Endothelial cell of umbilical vein (primary cell): ENCODE measurements around the gene SORCS2. TPM values are rescaled to one million over a fixed set of nuclear protein-coding genes. Genes with fewer than 3 reads are reported as not detected.

ENCODE experiments used
- BruUV-seq: library from RNA; stranded (reverse); fragments of 400-500 nt; replicated peaks from 2 replicates; lab custom pipeline; 2021; lab: Mats Ljungman, UMichigan
- CTCF ChIA-PET: fragments of 300-600, 350-600 bp; sonication (Branson Sonifier 250); formaldehyde crosslinking; loops from one replicate; lab custom pipeline; 2021; ENCODE audit warnings: antibody characterized with exemption, inconsistent platforms; lab: Charles Lee
- POLR2A ChIA-PET: fragments of 300-600, 350-600 bp; sonication (Branson Sonifier 250); formaldehyde crosslinking; loops from one replicate; lab custom pipeline; 2021; ENCODE audit warnings: antibody characterized with exemption, inconsistent platforms; lab: Charles Lee
- DNase-seq: peaks from one replicate; pipeline ENCODE4 v3.0.0-alpha.2; 2011; ENCODE audit warnings: low read depth, low spot score
- FAIRE-seq: peaks from 2 replicates; lab custom pipeline; 2011; peaks lifted over from hg19 to GRCh38; lab: Jason Lieb, UNC
- H2AFZ ChIP-seq: 2 replicates; pipeline ENCODE4 v1.6.0; 2012; ENCODE audit warnings: low read depth, low read length, control low read depth, inconsistent platforms
- H3K27ac ChIP-seq: 2 replicates; pipeline ENCODE4 v1.5.1; 2011; ENCODE audit warnings: low read depth, mild to moderate bottlenecking, control low read depth, low read length, moderate library complexity; ENCODE audit not compliant: insufficient read depth
- H3K27me3 ChIP-seq, 2 experiments: 2 replicates each; pipeline versions ENCODE4 v1.6.0 to v1.6.1; 2011; ENCODE audit warnings: low read length in 2 of 2, mixed read lengths in 1 of 2; ENCODE audit not compliant: control insufficient read depth in 2 of 2, insufficient read depth in 2 of 2
- H3K36me3 ChIP-seq, 2 experiments: 2 replicates in 1 of 2; 3 replicates in 1 of 2; pipeline ENCODE4 v1.5.1; 2011; ENCODE audit warnings: low read length in 2 of 2, mild to moderate bottlenecking in 1 of 2, moderate library complexity in 1 of 2; ENCODE audit not compliant: control insufficient read depth in 2 of 2, insufficient read depth in 2 of 2; ENCODE audit errors: extremely low read depth in 1 of 2
- H3K4me1 ChIP-seq: 3 replicates; pipeline ENCODE4 v1.5.1; 2011; ENCODE audit warnings: mild to moderate bottlenecking, low read length; ENCODE audit not compliant: control insufficient read depth, insufficient read depth; ENCODE audit errors: extremely low read depth
- H3K4me2 ChIP-seq: 2 replicates; pipeline ENCODE4 v1.6.1; 2011; ENCODE audit warnings: low read length, control low read depth, mixed read lengths; ENCODE audit not compliant: insufficient read depth
- H3K4me3 ChIP-seq, 3 experiments: fragments of 200-600 bp in 1 of 3; sonication (generic), shearing (Covaris generic) in 1 of 3; replicated peaks in 1 of 3; 2 replicates each; pipeline ENCODE4 v1.5.1; 2011 to 2016; ENCODE audit warnings: control low read depth in 3 of 3, low read length in 3 of 3, mild to moderate bottlenecking in 2 of 3, inconsistent platforms in 1 of 3, low read depth in 1 of 3, moderate library complexity in 1 of 3; ENCODE audit not compliant: insufficient read depth in 1 of 3
- H3K79me2 ChIP-seq: 2 replicates; pipeline ENCODE4 v1.6.0; 2012; ENCODE audit warnings: low read length, inconsistent platforms; ENCODE audit not compliant: control insufficient read depth, insufficient read depth
- H3K9ac ChIP-seq: replicated peaks from 2 replicates; pipeline ENCODE3; 2011; ENCODE audit warnings: low read length, control low read depth; ENCODE audit not compliant: insufficient read depth; ENCODE audit errors: extremely low read depth
- H3K9me1 ChIP-seq: replicated peaks from 3 replicates; pipeline ENCODE4 v1.6.0; 2011; ENCODE audit warnings: mild to moderate bottlenecking, low read length; ENCODE audit not compliant: control insufficient read depth, insufficient read depth; ENCODE audit errors: extremely low read depth
- H3K9me3 ChIP-seq: replicated peaks from 2 replicates; pipeline ENCODE4 v1.5.1; 2012; ENCODE audit warnings: low read length, inconsistent platforms; ENCODE audit not compliant: control insufficient read depth, insufficient read depth
- H4K20me1 ChIP-seq: replicated peaks from 2 replicates; pipeline ENCODE3; 2011; ENCODE audit warnings: mild to moderate bottlenecking, low read length; ENCODE audit not compliant: control insufficient read depth, insufficient read depth; ENCODE audit errors: extremely low read depth
- CTCF ChIP-seq, 2 donors: IDR thresholded peaks; 1 replicate in 1 of 2; 2 replicates in 1 of 2; pipeline ENCODE4 v1.5.1; 2011; ENCODE audit warnings: low read length in 2 of 2, mild to moderate bottlenecking in 2 of 2, moderate library complexity in 2 of 2, control low read depth in 1 of 2, inconsistent platforms in 1 of 2, low read depth in 1 of 2; ENCODE audit not compliant: insufficient read depth in 1 of 2; ENCODE audit errors: extremely low read depth in 1 of 2
- EZH2 ChIP-seq: IDR thresholded peaks from 2 replicates; pipeline ENCODE4 v1.6.1; 2012; ENCODE audit warnings: borderline replicate concordance, low read depth, mild to moderate bottlenecking, moderate library complexity, low read length, inconsistent platforms; ENCODE audit not compliant: severe bottlenecking
- FOS ChIP-seq: IDR thresholded peaks from 2 replicates; pipeline ENCODE4 v1.6.1; 2011; ENCODE audit warnings: mild to moderate bottlenecking, low read length, moderate library complexity, borderline replicate concordance; ENCODE audit not compliant: insufficient read depth
- GATA2 ChIP-seq: IDR thresholded peaks from 2 replicates; pipeline ENCODE4 v1.7.0; 2011; ENCODE audit warnings: low read depth, mild to moderate bottlenecking, moderate library complexity, mixed read lengths, low read length; ENCODE audit not compliant: insufficient read length, insufficient read depth
- JUN ChIP-seq: IDR thresholded peaks from 2 replicates; pipeline ENCODE4 v1.6.1; 2011; ENCODE audit warnings: borderline replicate concordance, low read depth; ENCODE audit not compliant: insufficient read length, insufficient read depth
- MAX ChIP-seq: IDR thresholded peaks from 2 replicates; pipeline ENCODE4 v1.6.1; 2011; ENCODE audit not compliant: insufficient read depth, insufficient read length
- MYC ChIP-seq: IDR thresholded peaks from one replicate; pipeline ENCODE4 v1.6.1; 2011; ENCODE audit warnings: mild to moderate bottlenecking, low read depth, low read length
- POLR2A ChIP-seq: IDR thresholded peaks from 2 replicates; pipeline ENCODE4 v1.6.1; 2012; ENCODE audit warnings: low read depth, mild to moderate bottlenecking, control low read depth, low read length
- POLR2AphosphoS5 ChIP-seq: IDR thresholded peaks from 2 replicates; pipeline ENCODE4 v1.6.1; 2012; ENCODE audit warnings: low read depth, mild to moderate bottlenecking, control low read depth, low read length, moderate library complexity; ENCODE audit not compliant: insufficient read depth
- dilution Hi-C: fragments of 300-500 bp; cut with MboI; formaldehyde crosslinking; loops from one replicate; pipeline ENCODE4 v1.15.0; 2019; ENCODE audit warnings: low sequenced_read_pairs; ENCODE audit not compliant: extremely low pct_ligation_motif_present
- intact Hi-C: fragments of 100-400 bp; cut with micrococcal nuclease; formaldehyde crosslinking; loops from one replicate; pipeline ENCODE4 v1.10.0; 2022
- polyA plus RNA-seq, 4 experiments: library from polyadenylated mRNA; depleted of rRNA in 3 of 4; stranded (reverse) in 3 of 4; unstranded in 1 of 4; fragments of >200 nt; gene quantifications; 2 replicates each; pipeline versions ENCODE4 v1.2.1 to v1.2.3, GENCODE V29; 2011 to 2012; ENCODE audit warnings: missing spikeins in 1 of 4
- total RNA-seq: library from RNA; stranded (reverse); gene quantifications from 2 replicates; pipeline ENCODE4 v1.2.3, GENCODE V29; 2021

SORCS2 gene
- total and polyA plus RNA-seq, 2 donors (not counting 3 experiments of a cell fraction or from before 2014, with no cell fraction given): not detected

- dilution Hi-C loops: no loop called here
- Histone ChIP-seq H3K36me3 (no peaks in the 10 kb centered on the region), H3K79me2 (no peaks in the 10 kb centered on the region), H3K4me1 (no peaks in the 10 kb centered on the region), H3K9me3 (no peaks in the 10 kb centered on the region), H4K20me1 (no peaks in the 10 kb centered on the region), H2AFZ (no peak overlapping the region), H3K4me2 (no peak overlapping the region), H3K27me3 (no peaks in the 10 kb centered on the region), H3K27ac (no peak overlapping the region), H3K4me3 (no peak overlapping the region), H3K9me1 (no peaks in the 10 kb centered on the region), H3K9ac (no peak overlapping the region)
- intact Hi-C loops: no loop called here
- CTCF ChIA-PET: no interaction called here
- TF ChIP-seq POLR2A: no peak
- no peak for TF ChIP-seq MYC
- TF ChIP-seq FOS: no peak
- TF ChIP-seq MAX: no peak
- no peak for TF ChIP-seq EZH2
- TF ChIP-seq POLR2AphosphoS5: no peak
- no peak for TF ChIP-seq JUN
- no peak for TF ChIP-seq GATA2
- TF ChIP-seq CTCF (IDR thresholded peaks at IDR 0.05; ENCODE audit: extremely low read depth in 1 of 2, insufficient read depth in 1 of 2, low read depth in 1 of 2, low read length in 2 of 2): no peak
- DNase-seq: no peak
- no TSS peak for BruUV-seq
- POLR2A ChIA-PET: interaction anchor here (0.6 kb wide), 1 partner anchor 61 kb away, joined by 3 read pairs; no protein-coding TSS in a partner anchor
- FAIRE-seq: no peak
Measured at GRCh38 chr4:7232061-7232650, 39.8 kb downstream of the SORCS2 start.
